WI38 (cell line): ENCODE data around the gene RUNX1.

Experiments used
- H3K4me3 ChIP-seq: 2 replicates; pipeline ENCODE4 v1.5.1; 2011; ENCODE audit warnings: low read depth, mild to moderate bottlenecking, control low read depth, low read length
- TF ChIP-seq, protein P1 (sequence below): IDR thresholded peaks from 2 replicates; pipeline ENCODE4 v1.5.1; 2012; ENCODE audit warnings: low read depth, mild to moderate bottlenecking, control low read depth, low read length

Gene RUNX1

GRCh38 chr21:34797201-34797525 lies 251.9 kb downstream of the RUNX1 start:
- TF ChIP-seq, protein P1, sequence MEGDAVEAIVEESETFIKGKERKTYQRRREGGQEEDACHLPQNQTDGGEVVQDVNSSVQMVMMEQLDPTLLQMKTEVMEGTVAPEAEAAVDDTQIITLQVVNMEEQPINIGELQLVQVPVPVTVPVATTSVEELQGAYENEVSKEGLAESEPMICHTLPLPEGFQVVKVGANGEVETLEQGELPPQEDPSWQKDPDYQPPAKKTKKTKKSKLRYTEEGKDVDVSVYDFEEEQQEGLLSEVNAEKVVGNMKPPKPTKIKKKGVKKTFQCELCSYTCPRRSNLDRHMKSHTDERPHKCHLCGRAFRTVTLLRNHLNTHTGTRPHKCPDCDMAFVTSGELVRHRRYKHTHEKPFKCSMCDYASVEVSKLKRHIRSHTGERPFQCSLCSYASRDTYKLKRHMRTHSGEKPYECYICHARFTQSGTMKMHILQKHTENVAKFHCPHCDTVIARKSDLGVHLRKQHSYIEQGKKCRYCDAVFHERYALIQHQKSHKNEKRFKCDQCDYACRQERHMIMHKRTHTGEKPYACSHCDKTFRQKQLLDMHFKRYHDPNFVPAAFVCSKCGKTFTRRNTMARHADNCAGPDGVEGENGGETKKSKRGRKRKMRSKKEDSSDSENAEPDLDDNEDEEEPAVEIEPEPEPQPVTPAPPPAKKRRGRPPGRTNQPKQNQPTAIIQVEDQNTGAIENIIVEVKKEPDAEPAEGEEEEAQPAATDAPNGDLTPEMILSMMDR, result no peak
- no peak overlapping the region for H3K4me3 ChIP-seq

GRCh38 chr21:34796518-34797200 lies 252.4 kb downstream of the RUNX1 start:
- TF ChIP-seq, protein P1, result no peak
- no peak overlapping the region for H3K4me3 ChIP-seq

DNA sequence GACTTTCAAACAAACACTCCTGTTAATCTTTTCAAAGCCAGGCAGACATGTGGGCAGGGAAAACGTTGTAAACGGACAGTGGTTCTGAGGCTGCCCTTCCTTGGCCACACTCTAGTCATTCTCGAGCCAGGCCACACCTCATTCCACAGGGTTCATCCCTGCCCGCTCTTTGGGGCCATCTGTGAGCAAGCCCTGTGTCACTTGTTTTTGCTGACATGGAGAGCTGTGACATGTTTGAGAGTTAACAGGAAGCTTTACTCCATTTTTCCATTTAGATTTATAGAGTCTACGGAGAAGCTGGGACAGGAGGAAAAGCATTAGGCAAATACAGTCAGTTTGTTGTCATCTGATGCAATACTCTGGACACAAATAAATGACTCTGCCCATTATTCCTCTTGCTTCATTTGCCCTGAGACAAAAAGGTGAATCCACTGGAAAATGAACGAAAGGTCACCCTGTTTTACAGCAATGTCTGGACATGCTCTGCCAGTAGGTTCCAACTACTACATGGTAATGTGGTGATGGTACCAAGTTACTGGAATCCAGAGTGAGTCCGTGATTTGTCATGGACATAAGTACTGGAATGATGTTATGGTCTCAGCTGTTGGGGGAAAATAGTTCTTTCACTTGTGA lies 253.4 kb downstream of the RUNX1 start:
- TF ChIP-seq, protein P1, result no peak
- no peak overlapping the region for H3K4me3 ChIP-seq

GRCh38 chr21:34795175-34795547 lies 253.9 kb downstream of the RUNX1 start:
- no peak overlapping the region for H3K4me3 ChIP-seq
- TF ChIP-seq, protein P1, result no peak

DNA sequence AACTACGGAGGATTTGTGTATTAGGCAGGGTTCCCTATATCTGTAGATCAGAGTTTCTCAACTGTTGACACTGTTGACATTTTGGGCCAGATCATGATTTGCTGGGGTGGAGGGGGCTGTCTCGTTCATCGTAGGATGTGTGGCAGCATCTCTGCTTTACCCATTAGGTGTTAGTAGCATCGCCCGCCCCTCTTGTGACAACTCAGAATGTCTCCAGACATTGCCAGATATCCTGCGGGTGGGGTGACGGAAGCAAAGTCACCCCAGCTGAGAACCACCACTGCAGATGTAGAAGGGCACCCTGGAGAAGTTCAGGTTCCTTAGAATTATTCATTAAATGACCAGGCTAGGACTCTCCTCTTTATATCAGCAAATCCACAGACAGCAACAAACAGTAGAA lies 254.4 kb downstream of the RUNX1 start:
- TF ChIP-seq, protein P1, result no peak
- H3K4me3 ChIP-seq, result no peak overlapping the region

GRCh38 chr21:34793471-34793870 lies 255.6 kb downstream of the RUNX1 start:
- H3K4me3 ChIP-seq, result no peak overlapping the region
- TF ChIP-seq, protein P1, result no peak

GRCh38 chr21:34792504-34793089 lies 256.5 kb downstream of the RUNX1 start:
- TF ChIP-seq, protein P1, result no peak
- H3K4me3 ChIP-seq, result no peak overlapping the region
